ENCODE results near the gene PANX1.

DNA sequence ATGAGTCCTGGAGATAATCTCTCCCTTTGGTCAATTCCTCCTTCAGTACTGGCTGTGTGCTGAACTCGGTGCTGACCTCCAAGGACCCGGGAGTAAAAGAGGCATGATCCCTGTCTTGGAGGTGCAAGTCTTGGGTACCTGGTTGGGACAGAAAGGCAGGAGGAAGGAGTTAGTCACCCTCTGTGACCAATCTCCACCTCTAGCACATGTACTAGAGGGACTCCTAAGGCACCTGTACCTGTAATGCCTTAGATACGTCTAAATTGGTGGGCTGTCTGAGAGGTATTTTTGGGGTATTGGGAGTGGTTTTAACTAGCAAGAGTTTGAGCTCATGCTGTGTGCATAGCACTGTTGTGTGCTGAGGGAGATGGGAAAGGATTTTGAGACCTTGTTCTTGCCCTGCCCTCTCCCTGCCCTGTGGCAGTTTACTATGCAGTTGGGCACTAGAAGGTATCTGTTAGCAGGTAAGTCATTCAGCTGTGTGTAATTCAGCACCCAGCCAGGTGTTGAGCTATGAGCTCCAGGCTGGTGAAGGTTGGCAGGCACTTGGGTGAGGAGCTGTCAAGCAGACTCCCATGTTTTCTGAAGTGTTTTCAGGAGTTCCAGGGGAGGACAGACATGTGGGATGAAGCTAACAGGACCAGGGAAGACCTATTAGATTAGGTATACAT lies 2.5 kb downstream of the PANX1 start:
- TF ChIP-seq, protein P1, sequence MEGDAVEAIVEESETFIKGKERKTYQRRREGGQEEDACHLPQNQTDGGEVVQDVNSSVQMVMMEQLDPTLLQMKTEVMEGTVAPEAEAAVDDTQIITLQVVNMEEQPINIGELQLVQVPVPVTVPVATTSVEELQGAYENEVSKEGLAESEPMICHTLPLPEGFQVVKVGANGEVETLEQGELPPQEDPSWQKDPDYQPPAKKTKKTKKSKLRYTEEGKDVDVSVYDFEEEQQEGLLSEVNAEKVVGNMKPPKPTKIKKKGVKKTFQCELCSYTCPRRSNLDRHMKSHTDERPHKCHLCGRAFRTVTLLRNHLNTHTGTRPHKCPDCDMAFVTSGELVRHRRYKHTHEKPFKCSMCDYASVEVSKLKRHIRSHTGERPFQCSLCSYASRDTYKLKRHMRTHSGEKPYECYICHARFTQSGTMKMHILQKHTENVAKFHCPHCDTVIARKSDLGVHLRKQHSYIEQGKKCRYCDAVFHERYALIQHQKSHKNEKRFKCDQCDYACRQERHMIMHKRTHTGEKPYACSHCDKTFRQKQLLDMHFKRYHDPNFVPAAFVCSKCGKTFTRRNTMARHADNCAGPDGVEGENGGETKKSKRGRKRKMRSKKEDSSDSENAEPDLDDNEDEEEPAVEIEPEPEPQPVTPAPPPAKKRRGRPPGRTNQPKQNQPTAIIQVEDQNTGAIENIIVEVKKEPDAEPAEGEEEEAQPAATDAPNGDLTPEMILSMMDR (IDR thresholded peaks at IDR 0.05) = no peak
- TF ChIP-seq POLR2AphosphoS5 (IDR thresholded peaks at IDR 0.05) = no peak
